CD14-positive monocyte (primary cell): ENCODE measurements around the gene KCNN2. TPM values are rescaled to one million over a fixed set of nuclear protein-coding genes. Genes with fewer than 3 reads are reported as not detected.

Experiments used
- DNase-seq, 3 donors: peaks; one replicate each; pipeline ENCODE4 v3.0.0-alpha.2; 2011 to 2022
- H2AFZ ChIP-seq: 2 replicates; pipeline ENCODE4 v1.6.0; 2012; ENCODE audit warnings: mild to moderate bottlenecking, low read depth, low read length, inconsistent platforms; ENCODE audit not compliant: insufficient read depth, poor library complexity, severe bottlenecking
- H3K27ac ChIP-seq, 2 donors: 1 replicate in 1 of 2; 2 replicates in 1 of 2; pipeline ENCODE4 v1.5.1; 2012 to 2013; ENCODE audit warnings: low read length in 2 of 2, control low read depth in 1 of 2, inconsistent platforms in 1 of 2, low read depth in 1 of 2, mild to moderate bottlenecking in 1 of 2
- H3K27me3 ChIP-seq, 2 donors: one replicate each; pipeline versions ENCODE4 v1.6.0 to v1.6.1; 2011 to 2013; ENCODE audit warnings: low read length in 2 of 2; ENCODE audit not compliant: control insufficient read depth in 2 of 2, insufficient read depth in 2 of 2
- H3K36me3 ChIP-seq, 2 donors: replicated peaks in 1 of 2; 1 replicate in 1 of 2; 2 replicates in 1 of 2; pipeline versions ENCODE4 v1.5.1 to v1.6.1; 2012 to 2013; ENCODE audit warnings: low read length in 2 of 2, control low read depth in 1 of 2, inconsistent platforms in 1 of 2, mild to moderate bottlenecking in 1 of 2; ENCODE audit not compliant: insufficient read depth in 2 of 2, control insufficient read depth in 1 of 2
- H3K4me1 ChIP-seq, 2 donors: 1 replicate in 1 of 2; 2 replicates in 1 of 2; pipeline versions ENCODE4 v1.5.1 to v1.6.1; 2012 to 2013; ENCODE audit warnings: low read length in 2 of 2, control low read depth in 1 of 2, inconsistent platforms in 1 of 2, mild to moderate bottlenecking in 1 of 2, moderate library complexity in 1 of 2; ENCODE audit not compliant: insufficient read depth in 2 of 2, control insufficient read depth in 1 of 2
- H3K4me2 ChIP-seq: replicated peaks from 2 replicates; pipeline ENCODE3; 2012; ENCODE audit warnings: low read length, moderate library complexity, mild to moderate bottlenecking; ENCODE audit not compliant: poor library complexity, severe bottlenecking; ENCODE audit errors: extremely low read depth
- H3K4me3 ChIP-seq, 3 experiments: fragments of 200-600 bp in 1 of 3; sonication (generic) in 1 of 3; replicated peaks in 1 of 3; 1 replicate in 2 of 3; 2 replicates in 1 of 3; pipeline ENCODE4 v1.5.1; 2011 to 2013; ENCODE audit warnings: low read length in 3 of 3, mild to moderate bottlenecking in 3 of 3, control low read depth in 2 of 3, low read depth in 2 of 3, inconsistent platforms in 1 of 3, moderate library complexity in 1 of 3
- H3K79me2 ChIP-seq: 2 replicates; pipeline ENCODE4 v1.6.0; 2012; ENCODE audit warnings: mild to moderate bottlenecking, control low read depth, inconsistent platforms, low read length, moderate library complexity; ENCODE audit not compliant: insufficient read depth
- H3K9ac ChIP-seq: 2 replicates; pipeline ENCODE4 v1.6.0; 2017; ENCODE audit warnings: low read length, mild to moderate bottlenecking; ENCODE audit not compliant: insufficient read depth, poor library complexity, severe bottlenecking
- H3K9me3 ChIP-seq, 2 donors: replicated peaks in 1 of 2; 1 replicate in 1 of 2; 2 replicates in 1 of 2; pipeline versions ENCODE4 v1.5.1 to v1.6.1; 2012 to 2013; ENCODE audit warnings: low read length in 2 of 2, control low read depth in 1 of 2; ENCODE audit not compliant: control insufficient read depth in 1 of 2, insufficient read depth in 1 of 2
- H4K20me1 ChIP-seq: 2 replicates; pipeline ENCODE4 v1.6.0; 2012; ENCODE audit warnings: mild to moderate bottlenecking, low read length, control low read depth, moderate library complexity; ENCODE audit not compliant: insufficient read depth
- H3K27ac Mint-ChIP-seq, 7 donors: one replicate each; pipeline ENCODE4 v1.8.0; 2020; ENCODE audit warnings: mild to moderate bottlenecking in 7 of 7, mixed read lengths in 7 of 7, moderate library complexity in 6 of 7, inconsistent platforms in 2 of 7
- H3K27me3 Mint-ChIP-seq, 3 donors: one replicate each; pipeline ENCODE4 v1.8.0; 2021 to 2022; ENCODE audit warnings: low read depth in 3 of 3, mild to moderate bottlenecking in 3 of 3, mixed read lengths in 3 of 3, moderate library complexity in 3 of 3, inconsistent platforms in 1 of 3
- H3K36me3 Mint-ChIP-seq, 2 donors: one replicate each; pipeline ENCODE4 v1.8.0; 2020; ENCODE audit warnings: mixed read lengths in 2 of 2, inconsistent platforms in 1 of 2, mild to moderate bottlenecking in 1 of 2
- H3K4me1 Mint-ChIP-seq: one replicate; pipeline ENCODE4 v1.8.0; 2020; ENCODE audit warnings: mild to moderate bottlenecking, mixed read lengths
- H3K4me3 Mint-ChIP-seq, 2 donors: one replicate each; pipeline ENCODE4 v1.8.0; 2020; ENCODE audit warnings: mild to moderate bottlenecking in 2 of 2, mixed read lengths in 2 of 2, moderate library complexity in 1 of 2
- H3K9me3 Mint-ChIP-seq, 7 donors: one replicate each; pipeline ENCODE4 v1.8.0; 2020 to 2022; ENCODE audit warnings: mixed read lengths in 7 of 7, mild to moderate bottlenecking in 6 of 7, moderate library complexity in 6 of 7, inconsistent platforms in 2 of 7
- CTCF ChIP-seq: fragments of 200-600 bp; IDR thresholded peaks from one replicate; pipeline ENCODE4 v1.8.0; 2022; ENCODE audit warnings: antibody characterized with exemption, mild to moderate bottlenecking
- WGBS: methylation state at CpG from one replicate; pipeline ENCODE4 v1.1.5; 2013; ENCODE audit warnings: missing lambda C conversion rate; ENCODE audit not compliant: insufficient coverage; 5-methylcytosine and 5-hydroxymethylcytosine counted together
- intact Hi-C, 2 donors: fragments of 100-400 bp; cut with micrococcal nuclease; formaldehyde crosslinking; loops; one replicate each; pipeline versions ENCODE4 v1.15.0 to v1.15.1; 2023
- polyA plus RNA-seq, 3 donors: library from polyadenylated mRNA; depleted of rRNA in 1 of 3; unstranded in 2 of 3; stranded (reverse) in 1 of 3; fragments of 300-500 nt in 2 of 3; fragments of >200 nt in 1 of 3; fragmentation: Illumina TruSeq in 2 of 3; gene quantifications; 1 replicate in 2 of 3; 2 replicates in 1 of 3; pipeline ENCODE4 v1.2.3, GENCODE V29; 2012 to 2021

The KCNN2 gene
- polyA plus RNA-seq, 3 donors, result not detected

GRCh38 chr5:114362977-114363761, 1.3 kb downstream of the KCNN2 start:
- peak overlapping the region in 1 of 7 donors; percentile 38 for H3K27ac Mint-ChIP-seq
- 4% methylated on average over 61 of the region's 62 CpGs for WGBS
- peaks cover 44 to 76% of the 10 kb centered on the region in 2 donors for H3K27me3 ChIP-seq

DNA sequence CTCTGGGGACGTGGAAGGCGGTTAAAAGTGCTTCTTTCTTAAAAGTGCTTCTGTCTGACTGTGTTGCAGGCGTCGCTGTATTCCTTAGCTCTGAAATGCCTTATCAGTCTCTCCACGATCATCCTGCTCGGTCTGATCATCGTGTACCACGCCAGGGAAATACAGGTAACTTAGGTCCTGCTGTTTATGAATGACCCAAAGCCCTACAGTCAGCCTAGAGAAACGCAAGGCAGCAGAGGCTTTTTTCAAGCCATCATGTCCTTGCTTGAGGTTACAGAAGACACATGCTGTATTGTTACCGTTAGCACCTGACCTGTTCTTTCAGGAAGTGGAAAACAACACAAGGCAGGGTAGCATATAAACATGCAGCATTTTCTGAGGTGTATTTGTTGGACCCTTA, 2.0 kb downstream of the KCNN2 start:
- Histone ChIP-seq H3K9ac (no peak overlapping the region), H3K4me1 (peaks cover 0 to 5% of the 10 kb centered on the region in 2 donors), H4K20me1 (no peaks in the 10 kb centered on the region), H2AFZ (no peak overlapping the region), H3K4me3 (no peak overlapping the region), H3K36me3 (no peaks in the 10 kb centered on the region), H3K9me3 (no peaks in the 10 kb centered on the region), H3K79me2 (no peaks in the 10 kb centered on the region), H3K27ac (no peak overlapping the region), H3K27me3 (peaks cover 44 to 71% of the 10 kb centered on the region in 2 donors), H3K4me2 (no peak overlapping the region)
- Mint-ChIP-seq H3K4me1 (no peaks in the 10 kb centered on the region), H3K4me3 (peak overlapping the region in 1 of 2 donors; percentile 63), H3K27me3 (peaks cover 57 to 64% (median 60%) of the 10 kb centered on the region in 3 donors), H3K36me3 (peaks cover 0 to 3% of the 10 kb centered on the region in 2 donors), H3K9me3 (peaks cover 0 to 7% (median 2%) of the 10 kb centered on the region in 7 donors), H3K27ac (peak overlapping the region in 1 of 7 donors; percentile 38)
- 8% methylated on average over 9 of the region's 10 CpGs for WGBS
- intact Hi-C loops, result no loop called here
- no peak for TF ChIP-seq CTCF
- DNase-seq, result no peak

More at GRCh38 chr5:114362977-114363761, 1.3 kb downstream of the KCNN2 start:
- H3K36me3 Mint-ChIP-seq, result peaks cover 0 to 3% of the 10 kb centered on the region in 2 donors
- H3K4me3 Mint-ChIP-seq, result peak overlapping the region in 1 of 2 donors; percentile 82
- intact Hi-C loops, result no loop called here
- Histone ChIP-seq H3K4me2 (peak overlapping the region; percentile 44), H2AFZ (no peak overlapping the region), H3K9me3 (no peaks in the 10 kb centered on the region), H3K4me3 (no peak overlapping the region), H3K79me2 (no peaks in the 10 kb centered on the region), H3K27ac (no peak overlapping the region), H3K36me3 (no peaks in the 10 kb centered on the region), H3K9ac (no peak overlapping the region), H4K20me1 (no peaks in the 10 kb centered on the region), H3K4me1 (peaks cover 0 to 5% of the 10 kb centered on the region in 2 donors)
- peaks cover 0 to 7% (median 2%) of the 10 kb centered on the region in 7 donors for H3K9me3 Mint-ChIP-seq
- peaks cover 63 to 70% (median 67%) of the 10 kb centered on the region in 3 donors for H3K27me3 Mint-ChIP-seq
- TF ChIP-seq CTCF, result no peak
- no peak for DNase-seq
- H3K4me1 Mint-ChIP-seq, result no peaks in the 10 kb centered on the region
